ENCODE results near the gene OTOR.

- TF ChIP-seq CTCF (IDR thresholded peaks at IDR 0.05; ENCODE audit: low read length) (no peak), EZH2phosphoT487 (IDR thresholded peaks at IDR 0.05; ENCODE audit: low read length) (no peak), EZH2 (optimal IDR thresholded peaks at IDR 0.05; ENCODE audit: low read depth, low read length) (no peak)
Observed at GRCh38 chr20:16713066-16713465, 35.1 kb upstream of the OTOR start.

Measured in MM.1S (cell line).